HG03095 (cell line): ENCODE measurements around the gene SDK1.

Experiments
- ATAC-seq: cut with Tn5 transposase; IDR thresholded peaks from one replicate; pipeline ENCODE4 v1.9.1; 2021; ENCODE audit warnings: moderate library complexity; ENCODE audit not compliant: unreplicated experiment

Gene SDK1

GRCh38 chr7:4000139-4000538 is 699.1 kb downstream of the SDK1 start:
- no peak for ATAC-seq

- ATAC-seq = no peak
Observed at GRCh38 chr7:4000934-4001333, 699.9 kb downstream of the SDK1 start.

GRCh38 chr7:4001742-4002141 is 700.7 kb downstream of the SDK1 start:
- no peak for ATAC-seq

GRCh38 chr7:4003503-4003902 is 702.5 kb downstream of the SDK1 start:
- ATAC-seq = no peak

GRCh38 chr7:4006687-4007086 is 705.6 kb downstream of the SDK1 start:
- no peak for ATAC-seq

- ATAC-seq = no peak
Observed at GRCh38 chr7:4009211-4010060, 708.4 kb downstream of the SDK1 start.

GRCh38 chr7:4010061-4010605 is 709.1 kb downstream of the SDK1 start:
- ATAC-seq = no peak

GRCh38 chr7:4010923-4011656 is 710.0 kb downstream of the SDK1 start:
- ATAC-seq = no peak

- no peak for ATAC-seq
Observed at GRCh38 chr7:4013793-4014192, 712.7 kb downstream of the SDK1 start.

GRCh38 chr7:4014346-4015050 is 713.4 kb downstream of the SDK1 start:
- ATAC-seq = no peak

GRCh38 chr7:4015371-4015770 is 714.3 kb downstream of the SDK1 start:
- ATAC-seq = no peak

GRCh38 chr7:4015996-4016395 is 714.9 kb downstream of the SDK1 start:
- no peak for ATAC-seq

- no peak for ATAC-seq
Observed at GRCh38 chr7:4017081-4017480, 716.0 kb downstream of the SDK1 start.

GRCh38 chr7:4017785-4018184 is 716.7 kb downstream of the SDK1 start:
- ATAC-seq = no peak

GRCh38 chr7:4018601-4019316 is 717.7 kb downstream of the SDK1 start:
- ATAC-seq = no peak

- no peak for ATAC-seq
Observed at GRCh38 chr7:4020086-4020485, 719.0 kb downstream of the SDK1 start.

GRCh38 chr7:4021413-4021812 is 720.4 kb downstream of the SDK1 start:
- no peak for ATAC-seq

GRCh38 chr7:4022265-4022664 is 721.2 kb downstream of the SDK1 start:
- no peak for ATAC-seq

GRCh38 chr7:4023502-4023901 is 722.5 kb downstream of the SDK1 start:
- ATAC-seq = no peak

GRCh38 chr7:4024133-4024532 is 723.1 kb downstream of the SDK1 start:
- no peak for ATAC-seq

- no peak for ATAC-seq
Observed at GRCh38 chr7:4024806-4025205, 723.8 kb downstream of the SDK1 start.
